HG03558 (cell line): ENCODE data around the gene BCAS3.

Source experiments
- ATAC-seq: cut with Tn5 transposase; IDR thresholded peaks from one replicate; pipeline ENCODE4 v1.9.1; 2021; ENCODE audit warnings: moderate number of reproducible peaks; ENCODE audit not compliant: unreplicated experiment; ENCODE audit errors: extremely low read depth

The BCAS3 gene

DNA sequence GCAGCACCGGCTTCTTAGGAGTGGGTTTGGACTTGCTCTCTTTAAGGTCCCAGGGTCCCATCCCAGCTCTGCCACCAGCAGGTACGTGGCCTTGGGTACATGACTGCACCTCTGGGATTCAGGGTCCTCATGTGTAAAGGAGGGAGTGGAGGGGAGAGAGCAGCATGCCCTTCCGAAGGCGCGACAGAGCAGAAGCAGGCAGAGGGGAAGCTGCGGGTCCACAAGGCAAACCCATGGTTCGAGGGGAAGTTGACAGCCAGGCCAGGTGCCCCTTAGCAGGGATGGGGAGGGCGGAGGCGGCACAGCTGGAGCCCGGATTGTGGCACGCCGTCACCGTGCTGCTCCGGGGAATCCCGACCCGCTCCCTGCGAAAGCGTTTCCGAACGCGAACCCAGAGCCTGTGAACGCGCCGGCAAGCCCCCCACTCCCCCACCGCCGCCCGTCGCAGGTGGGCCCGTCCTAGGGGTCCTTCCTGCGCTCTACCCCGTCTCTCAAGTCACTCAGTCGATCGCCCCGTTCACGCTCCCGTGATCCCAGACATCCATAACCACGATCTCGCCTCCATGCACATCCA lies 717.8 kb downstream of the BCAS3 start:
- ATAC-seq, result no peak

DNA sequence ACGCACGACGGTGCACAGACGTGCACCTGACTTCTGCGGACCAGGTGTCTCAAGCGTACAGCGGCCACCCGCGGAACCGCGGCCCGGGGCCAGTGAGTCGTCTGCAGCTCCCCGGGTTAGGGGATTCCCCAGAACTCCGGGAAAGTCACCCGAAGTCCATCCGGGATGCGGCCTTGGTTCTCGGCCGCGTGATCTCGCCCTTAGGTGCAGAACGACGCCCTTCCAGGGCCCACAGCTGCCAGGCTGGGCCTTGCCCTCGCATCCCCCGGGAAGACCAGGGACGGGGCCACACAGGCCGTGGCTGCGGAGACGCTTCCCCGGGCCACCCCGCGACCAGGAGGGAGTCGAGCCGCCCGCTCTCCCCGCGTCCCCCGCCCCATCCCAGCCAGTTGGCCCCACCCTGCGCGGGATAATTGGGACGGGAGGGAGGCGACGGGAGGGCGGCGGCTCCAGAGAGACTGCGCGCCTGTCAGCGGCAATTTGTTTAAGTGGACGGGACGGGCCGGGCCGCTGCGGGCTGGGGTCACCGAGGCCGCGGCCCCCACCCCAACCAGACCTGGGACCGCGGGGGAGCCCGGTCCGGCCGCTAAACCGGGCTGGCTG lies 718.4 kb downstream of the BCAS3 start:
- ATAC-seq, result no peak

DNA sequence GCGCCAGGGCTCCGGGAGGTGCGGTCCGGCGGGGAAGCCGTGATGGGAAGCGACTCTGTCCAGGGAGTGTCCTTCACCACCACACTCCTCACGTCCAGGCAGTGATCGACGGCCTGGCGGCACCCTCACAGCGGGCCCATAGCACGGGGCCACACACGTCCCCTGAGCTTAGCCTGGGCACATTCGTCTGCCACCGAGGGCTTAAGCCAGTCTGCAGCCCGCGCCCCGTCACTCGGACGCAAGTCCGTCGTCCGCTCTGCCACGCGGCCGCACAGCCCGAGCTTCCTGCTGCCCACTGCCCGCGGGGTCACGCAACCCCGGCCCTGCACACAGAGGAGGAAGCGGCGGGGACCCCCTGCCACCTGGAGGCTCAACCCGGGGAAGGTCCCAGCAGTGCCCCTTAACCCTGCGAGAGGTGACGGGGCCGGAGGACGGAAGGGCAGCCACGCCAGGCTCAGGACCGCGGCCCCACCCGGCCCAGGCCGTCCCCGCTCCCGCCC lies 719.0 kb downstream of the BCAS3 start:
- no peak for ATAC-seq

DNA sequence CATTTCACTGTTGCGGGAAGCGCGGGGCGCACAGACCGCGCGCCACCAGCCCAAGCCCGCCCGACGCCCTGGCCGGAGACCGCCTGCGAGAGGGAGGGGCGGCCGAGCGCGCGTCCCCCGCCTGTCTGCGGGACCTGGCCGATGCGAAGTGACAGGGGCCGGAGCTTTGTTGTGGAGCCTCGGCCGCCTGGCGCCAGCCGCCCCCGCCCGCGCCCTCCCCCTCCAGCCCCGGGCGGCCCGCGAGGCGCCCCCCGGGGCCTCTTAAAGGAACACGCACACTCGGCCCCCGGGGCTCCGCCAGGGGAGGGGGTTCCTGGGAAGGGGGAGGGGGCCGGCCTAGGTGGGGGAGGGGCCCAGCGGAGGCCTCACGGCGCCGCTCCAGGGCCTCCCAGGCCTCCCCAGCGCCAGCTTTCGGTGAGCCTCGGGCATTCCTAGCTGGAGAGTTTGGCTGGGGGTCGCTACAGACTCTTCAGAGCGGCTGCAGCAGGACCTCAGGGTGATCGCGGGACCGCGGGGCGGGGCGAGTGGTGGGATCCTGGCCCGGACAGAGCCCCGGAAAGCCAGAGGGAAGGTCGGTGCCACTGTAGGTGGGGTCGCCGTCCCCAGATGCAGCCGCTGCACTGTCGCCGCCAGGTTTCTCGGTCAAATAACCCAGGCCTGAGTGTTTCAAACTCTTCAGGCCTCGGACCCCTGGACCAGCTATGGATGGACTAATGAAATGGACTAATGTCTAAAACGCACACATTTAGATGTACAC lies 719.6 kb downstream of the BCAS3 start:
- no peak for ATAC-seq

DNA sequence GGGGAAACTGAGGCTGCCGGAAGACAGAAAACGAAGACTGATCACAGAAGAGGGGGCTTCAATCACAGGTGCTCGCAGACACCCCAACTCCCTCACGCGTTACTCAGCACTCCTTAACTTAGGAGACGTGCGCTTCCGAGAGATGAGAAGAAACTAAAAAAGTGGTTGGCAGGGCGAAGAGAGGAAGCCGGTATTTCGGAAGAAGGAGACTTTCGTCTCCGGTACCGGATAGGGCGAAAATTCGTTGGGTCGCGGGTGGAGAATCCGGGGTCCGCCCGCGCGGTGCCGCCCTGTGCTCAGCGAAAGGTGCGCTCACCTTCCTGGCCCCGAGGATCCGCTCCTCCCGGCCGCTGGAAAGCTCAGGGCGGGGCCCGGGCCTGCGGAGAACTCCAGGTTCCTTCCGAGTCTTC lies 721.1 kb downstream of the BCAS3 start:
- ATAC-seq, result no peak

DNA sequence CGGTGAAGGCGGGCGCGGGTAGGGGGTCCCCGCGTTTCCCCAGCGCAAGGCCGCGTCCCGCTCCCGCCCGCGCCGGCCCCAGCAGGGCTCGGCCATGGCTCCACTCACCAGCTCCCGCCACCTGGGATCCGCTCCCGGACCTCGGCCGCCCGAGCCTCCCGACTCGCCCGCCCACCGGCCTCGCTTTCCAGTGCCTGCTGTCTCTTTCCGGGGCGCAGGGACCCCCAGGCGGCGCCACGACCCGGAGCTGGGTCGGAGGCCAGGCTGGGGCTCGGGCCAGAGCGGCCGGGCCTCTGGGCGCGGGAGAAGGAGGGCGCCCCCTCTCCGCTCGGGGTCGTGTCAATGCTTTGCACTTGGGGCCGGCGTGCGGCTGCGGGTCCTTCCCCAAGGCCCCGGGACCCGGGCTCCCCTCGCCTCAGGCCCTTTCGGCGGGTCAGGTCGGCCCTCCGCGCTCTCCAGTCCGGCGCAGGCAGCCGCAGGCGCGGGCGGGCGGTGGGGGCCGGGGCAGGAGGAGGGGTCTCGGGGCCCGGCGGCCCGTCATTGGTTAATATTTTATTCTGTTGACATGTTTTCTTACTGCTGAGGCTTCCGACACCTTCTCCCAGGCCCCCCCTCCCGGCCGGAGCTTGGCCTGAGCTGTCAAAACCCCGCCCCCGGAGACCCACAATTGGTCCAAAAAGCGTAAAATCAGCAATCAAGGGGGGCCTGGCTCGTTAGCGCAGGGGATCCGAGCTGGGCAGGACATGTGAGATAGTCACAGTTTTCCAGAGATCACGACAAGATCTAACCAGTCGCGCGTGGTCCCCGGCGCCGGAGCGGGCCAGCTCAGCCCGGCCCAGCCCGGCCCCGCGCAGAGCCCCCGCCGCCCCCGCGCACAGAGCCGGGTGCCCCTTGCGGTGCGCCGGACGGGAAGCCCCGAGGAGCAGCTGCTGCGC lies 721.7 kb downstream of the BCAS3 start, which contains the start of gene TBX2:
Gene TBX2, plus strand, starts transcription at position 713 of the 935 bp plus-strand sequence. CDS start 334 bp downstream, outside the sequence.
- no peak for ATAC-seq

DNA sequence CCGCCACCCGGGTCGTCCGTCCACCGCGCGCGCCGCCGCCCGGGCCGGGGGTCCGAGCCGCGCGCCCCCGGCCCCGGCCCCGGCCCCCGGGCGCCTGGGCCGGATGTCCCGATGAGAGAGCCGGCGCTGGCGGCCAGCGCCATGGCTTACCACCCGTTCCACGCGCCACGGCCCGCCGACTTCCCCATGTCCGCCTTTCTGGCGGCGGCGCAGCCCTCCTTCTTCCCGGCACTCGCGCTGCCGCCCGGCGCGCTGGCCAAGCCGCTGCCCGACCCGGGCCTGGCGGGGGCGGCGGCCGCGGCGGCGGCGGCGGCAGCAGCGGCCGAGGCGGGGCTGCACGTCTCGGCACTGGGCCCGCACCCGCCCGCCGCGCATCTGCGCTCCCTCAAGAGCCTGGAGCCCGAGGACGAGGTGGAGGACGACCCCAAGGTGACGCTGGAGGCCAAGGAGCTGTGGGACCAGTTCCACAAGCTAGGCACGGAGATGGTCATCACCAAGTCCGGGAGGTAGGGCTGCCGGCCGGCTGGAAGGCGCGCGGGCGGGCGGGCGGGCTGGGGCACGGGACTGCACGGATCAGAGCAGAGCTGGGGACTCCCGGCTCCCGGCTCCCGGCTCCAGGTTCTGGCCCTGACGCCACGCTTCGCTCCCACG lies 722.5 kb downstream of the BCAS3 start:
- no peak for ATAC-seq

DNA sequence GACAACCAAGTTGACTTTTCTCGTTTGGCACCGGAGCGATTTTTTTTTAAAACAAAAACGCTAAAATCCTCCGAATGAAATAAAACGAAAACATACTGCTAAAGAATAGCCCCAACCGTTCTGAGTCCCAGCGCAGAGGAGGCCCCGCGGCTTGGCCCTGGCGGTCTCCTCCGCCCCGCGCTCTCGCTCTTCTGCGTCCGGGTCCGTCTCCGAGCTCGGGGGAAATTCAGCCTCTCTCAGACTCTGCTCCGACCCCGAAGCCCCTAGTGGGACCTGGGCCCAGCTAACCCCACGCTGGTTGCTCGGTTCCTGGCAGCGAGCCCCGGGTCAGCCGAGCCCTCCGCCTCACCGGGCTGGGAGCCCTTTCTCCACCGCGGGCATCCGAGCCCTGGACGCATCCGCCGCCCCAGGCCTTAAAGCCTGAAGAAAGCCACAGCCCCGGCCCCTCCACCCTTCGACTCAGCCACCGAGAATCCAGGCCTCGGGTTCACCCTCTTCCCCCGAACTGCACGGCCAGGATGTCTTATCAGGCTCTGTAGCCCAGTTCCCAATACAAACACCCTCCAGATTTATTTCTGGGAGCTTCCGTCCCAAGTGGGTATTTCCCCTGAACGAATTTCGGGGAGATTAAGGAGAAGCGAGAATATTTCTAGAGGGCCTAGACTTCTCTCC lies 723.2 kb downstream of the BCAS3 start:
- ATAC-seq, result no peak

DNA sequence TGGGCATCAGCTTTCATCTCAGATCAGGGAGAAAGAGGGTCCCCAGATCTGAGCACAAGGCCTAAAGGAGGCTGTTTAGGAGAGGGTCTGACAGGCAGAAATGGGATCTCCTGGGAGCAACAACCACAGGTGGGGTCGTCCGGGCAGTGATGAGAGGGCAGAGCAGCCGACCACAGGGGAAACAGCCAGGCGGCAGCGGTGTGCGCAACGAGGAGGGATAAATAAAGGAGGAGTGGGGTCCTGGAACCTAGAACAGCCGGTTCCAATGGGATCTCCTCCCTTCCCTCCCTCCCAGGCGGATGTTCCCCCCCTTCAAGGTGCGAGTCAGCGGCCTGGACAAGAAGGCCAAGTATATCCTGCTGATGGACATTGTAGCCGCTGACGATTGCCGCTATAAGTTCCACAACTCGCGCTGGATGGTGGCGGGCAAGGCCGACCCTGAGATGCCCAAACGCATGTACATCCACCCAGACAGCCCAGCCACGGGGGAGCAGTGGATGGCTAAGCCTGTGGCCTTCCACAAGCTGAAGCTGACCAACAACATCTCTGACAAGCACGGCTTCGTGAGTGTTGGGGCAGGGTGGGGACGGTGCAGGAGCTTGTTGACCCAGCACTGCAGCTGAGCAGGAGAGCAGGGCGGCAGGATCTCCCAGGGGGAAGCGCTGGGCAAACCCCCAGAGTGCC lies 723.9 kb downstream of the BCAS3 start:
- ATAC-seq, result no peak

DNA sequence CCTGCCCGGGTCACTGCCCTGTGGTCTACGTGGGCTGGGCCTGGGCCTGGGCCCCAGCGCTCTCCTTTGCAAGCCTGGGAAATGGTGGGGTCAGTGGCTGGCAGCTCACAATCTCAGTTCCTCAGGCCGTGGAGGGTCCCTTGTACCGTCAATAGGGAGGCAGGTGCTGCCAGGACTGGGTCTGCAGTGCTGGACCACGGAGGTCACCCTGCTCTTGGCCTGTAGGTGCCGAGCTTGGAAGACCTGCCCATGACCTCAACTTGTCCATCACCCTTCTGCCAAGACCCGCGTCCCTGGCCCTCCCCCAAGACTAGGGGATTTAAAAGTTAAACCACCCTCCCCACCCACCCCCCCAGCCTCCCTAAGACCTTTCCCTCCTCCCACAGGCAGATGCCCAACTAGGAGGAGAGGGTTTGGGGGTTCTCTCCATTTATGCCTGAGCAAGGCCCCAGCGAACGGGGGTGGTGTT lies 724.5 kb downstream of the BCAS3 start:
- ATAC-seq, result no peak

DNA sequence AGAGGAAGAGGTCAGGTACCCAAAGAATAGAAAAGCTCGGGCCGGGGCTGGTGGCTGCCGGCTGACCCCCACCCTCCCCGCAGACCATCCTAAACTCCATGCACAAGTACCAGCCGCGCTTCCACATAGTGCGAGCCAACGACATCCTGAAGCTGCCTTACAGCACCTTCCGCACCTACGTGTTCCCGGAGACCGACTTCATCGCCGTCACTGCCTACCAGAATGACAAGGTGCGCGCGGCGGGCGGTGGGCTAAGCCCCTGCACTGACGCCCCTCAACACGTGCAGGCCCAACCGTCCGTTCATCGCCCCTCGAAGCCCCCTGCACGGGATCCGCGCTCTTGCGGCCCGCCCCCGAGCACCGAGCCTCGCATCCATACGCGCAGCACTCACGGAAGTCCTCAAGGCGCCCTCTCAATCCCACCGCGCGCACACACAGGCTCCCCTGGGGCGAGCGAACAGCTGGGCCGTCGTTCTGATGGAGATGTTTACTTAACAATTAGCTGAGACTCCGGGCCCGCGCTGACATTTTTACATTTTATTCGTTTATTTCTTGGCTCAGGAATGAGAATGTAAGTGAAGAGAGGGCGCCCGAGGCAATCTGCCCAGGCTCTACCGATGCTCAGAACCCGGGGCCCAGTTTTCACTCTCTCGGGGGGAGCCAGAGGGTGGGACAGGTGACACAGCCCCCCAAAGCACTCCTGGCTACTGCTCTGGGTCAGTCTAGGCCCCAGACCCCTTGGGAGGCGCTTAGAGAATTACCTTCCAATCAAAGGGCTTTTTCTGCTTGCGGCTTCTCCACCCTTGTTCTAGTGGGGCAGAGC lies 725.5 kb downstream of the BCAS3 start:
- no peak for ATAC-seq

DNA sequence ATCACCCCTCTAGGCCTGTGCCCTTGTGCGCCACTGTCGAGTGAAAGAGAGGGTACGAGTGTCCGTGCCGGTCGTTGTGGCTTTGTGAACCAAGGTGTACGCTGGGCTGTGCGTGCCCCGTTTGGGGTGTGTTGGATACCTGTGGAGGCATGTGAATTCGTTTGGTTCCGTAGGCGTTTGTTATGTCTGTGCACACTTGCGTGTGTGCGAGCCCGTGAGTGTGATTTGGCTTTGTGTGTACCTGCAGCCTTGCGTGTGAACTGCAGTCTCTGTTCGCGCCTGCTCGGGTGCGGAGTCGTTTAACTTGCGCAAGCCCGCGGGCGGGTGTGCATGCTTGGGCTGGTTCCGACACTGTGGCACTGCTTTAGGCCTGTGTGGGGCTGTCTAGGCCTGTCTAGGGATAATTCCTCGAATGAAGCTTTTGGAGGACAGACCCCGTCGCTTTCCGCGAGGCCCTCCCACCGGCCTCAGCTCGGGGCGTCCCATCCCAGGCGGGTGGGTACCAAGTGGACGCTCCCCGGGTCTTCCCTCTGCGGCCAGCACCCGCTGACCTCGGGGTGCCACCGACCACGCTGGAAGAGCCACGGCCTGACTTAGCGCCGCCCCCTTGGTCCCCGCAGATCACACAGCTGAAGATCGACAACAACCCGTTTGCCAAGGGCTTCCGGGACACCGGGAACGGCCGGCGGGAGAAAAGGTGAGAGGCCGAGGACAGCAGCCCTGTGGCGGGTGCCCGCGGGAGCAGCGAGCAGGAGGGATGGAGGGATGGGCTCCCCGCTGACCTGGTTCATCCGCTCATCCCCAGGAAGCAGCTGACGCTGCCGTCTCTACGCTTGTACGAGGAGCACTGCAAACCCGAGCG lies 726.4 kb downstream of the BCAS3 start:
- ATAC-seq, result no peak

DNA sequence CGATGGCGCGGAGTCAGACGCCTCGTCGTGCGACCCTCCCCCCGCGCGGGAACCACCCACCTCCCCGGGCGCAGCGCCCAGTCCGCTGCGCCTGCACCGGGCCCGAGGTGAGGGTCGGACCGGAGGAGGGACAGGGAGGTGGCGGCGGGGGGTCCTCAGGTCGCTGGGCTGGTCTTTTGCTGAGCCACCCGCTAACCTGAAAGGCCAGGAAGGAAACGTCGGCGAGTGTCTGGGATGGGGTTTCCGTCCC lies 726.9 kb downstream of the BCAS3 start:
- no peak for ATAC-seq

DNA sequence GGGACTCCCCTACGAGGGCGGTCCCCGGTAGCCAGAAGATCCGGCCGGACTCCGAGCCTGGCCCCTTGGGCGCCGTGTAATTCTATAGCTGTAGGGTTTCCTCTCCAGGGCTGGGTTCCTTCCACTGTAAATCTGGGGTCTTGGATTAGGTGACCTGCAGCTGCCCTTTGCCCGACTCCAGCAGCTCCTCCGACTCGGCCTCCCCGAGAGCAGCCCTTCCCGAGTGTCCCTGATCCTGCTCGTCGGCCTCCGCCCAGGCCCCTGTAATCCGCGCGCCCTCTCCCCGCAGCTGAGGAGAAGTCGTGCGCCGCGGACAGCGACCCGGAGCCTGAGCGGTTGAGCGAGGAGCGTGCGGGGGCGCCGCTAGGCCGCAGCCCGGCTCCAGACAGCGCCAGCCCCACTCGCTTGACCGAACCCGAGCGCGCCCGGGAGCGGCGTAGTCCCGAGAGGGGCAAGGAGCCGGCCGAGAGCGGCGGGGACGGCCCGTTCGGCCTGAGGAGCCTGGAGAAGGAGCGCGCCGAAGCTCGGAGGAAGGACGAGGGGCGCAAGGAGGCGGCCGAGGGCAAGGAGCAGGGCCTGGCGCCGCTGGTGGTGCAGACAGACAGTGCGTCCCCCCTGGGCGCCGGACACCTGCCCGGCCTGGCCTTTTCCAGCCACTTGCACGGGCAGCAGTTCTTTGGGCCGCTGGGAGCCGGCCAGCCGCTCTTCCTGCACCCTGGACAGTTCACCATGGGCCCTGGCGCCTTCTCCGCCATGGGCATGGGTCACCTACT lies 727.4 kb downstream of the BCAS3 start:
- ATAC-seq, result no peak

DNA sequence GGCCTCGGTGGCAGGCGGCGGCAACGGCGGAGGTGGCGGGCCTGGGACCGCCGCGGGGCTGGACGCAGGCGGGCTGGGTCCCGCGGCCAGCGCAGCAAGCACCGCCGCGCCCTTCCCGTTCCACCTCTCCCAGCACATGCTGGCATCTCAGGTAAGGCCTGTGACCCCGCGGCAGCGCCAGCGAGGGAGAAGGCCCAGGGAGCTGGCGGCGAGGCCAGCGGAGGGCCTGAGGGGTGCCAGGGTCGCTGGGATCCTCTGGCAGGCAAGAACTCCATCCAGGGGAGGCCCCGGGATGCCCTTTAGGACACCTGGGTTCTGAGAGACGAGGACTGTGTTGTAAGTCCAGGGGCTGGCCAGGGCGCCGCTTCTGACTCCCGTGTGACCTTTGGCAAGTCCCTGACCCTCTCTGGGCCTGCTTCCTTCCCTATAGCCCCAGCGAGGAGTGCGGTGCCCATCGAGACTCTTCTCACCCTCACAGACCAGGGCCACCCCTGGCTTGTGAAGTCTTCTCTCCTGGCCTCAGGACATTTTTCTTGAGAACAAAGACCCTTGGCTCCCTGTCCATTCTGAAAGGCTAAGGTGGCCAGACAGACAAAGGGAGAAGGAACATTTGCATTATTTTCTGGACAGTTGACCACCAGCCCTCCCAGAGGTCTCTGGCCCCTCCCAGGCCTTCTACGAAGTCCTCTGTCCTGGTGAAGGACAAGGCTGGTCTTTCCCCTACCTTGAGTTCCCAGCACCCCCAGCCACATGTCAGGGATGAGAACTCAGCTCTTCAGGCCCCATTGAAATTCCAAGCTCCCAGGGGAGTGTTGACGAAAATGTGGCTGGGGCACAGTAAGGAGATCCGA lies 728.3 kb downstream of the BCAS3 start:
- ATAC-seq, result no peak

DNA sequence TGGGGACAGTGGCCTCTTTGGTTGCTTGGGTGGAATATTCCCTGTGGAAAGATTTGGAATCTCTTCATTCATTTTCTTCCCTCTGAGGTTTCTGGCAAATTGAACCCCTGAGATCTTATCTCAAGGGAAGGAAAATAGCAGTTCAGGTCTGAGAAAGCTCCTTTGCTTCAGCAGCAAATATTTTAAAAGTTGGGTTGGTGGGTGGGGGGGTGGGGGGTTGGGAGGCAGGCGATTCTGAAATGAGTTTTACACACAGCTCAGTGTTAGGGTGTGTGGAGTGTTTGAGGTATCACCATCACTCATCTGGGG lies 728.8 kb downstream of the BCAS3 start:
- ATAC-seq, result no peak
